CD4-positive, alpha-beta T cell treated with Interleukin-21 for 1 hour (primary cell): ENCODE data around the gene RRBP1.
A peak's percentile ranks its signal among the peaks of the same experiment; 100 is the strongest.

Source experiments
- DNase-seq: peaks from one replicate; pipeline ENCODE4 v3.0.0-alpha.2; 2020

Gene RRBP1

DNA sequence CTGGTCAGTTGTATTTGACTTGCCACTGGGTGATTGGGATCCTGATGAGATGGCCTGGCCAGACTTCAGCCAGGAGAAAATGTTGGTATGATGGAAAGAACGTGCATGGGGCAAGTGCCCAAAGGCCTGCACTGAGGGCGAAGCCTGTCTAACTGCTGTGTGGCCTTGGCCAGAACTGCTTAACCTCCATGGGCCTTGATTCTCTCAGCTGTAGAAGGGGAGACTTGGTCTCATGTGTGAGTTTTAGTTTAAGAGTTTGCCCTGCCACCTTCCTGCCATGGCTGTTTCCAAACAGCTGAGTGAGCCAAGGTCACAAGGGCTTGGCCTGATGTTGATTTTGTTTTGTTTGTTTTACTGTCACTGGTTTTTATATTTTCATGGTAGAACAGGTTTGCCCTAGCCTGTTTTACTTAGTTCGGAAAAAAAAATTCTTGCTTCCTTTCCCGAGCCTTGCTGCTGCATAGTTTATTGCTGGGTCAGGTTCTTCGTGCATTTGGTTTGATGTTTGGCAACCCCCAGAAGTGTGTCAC, 76.8 kb downstream of the RRBP1 start:
- DNase-seq = no peak

DNA sequence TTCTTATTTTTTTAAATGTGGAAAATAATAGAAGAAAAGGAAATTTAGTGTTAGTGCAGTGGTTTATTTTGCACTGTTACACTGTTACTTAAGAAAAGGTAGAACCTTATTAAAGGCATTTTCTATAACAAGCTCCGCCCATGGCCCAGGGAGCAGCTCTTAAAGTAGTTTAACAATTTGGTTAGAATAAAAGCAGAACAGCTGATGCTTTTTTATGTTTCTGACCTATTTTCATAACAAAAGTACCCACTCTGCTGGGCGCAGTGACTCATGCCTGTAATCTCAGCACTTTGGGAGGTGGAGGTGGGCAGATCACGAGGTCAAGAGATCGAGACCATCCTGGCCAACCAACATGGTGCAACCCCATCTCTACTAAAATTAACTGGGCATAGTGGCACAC, 79.5 kb downstream of the RRBP1 start:
- no peak for DNase-seq

DNA sequence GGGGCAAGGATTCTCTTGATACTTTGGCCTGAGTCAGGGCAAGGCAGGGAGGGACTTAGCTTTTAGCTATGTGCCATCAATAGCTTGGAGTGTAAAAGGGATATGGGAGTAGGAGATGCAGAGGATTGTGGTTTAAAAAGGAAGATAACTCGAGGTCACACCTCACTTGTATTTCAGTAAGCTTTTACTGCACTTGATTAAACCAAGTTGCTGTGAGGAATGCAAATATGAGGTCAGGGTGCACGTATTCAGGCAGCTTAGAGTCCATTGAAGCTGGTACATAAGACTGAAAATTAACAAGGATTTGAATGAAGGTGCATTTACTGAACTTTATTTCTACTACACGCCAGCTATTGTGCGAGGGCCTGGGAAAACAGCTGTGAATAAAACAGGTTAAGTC, 80.1 kb downstream of the RRBP1 start:
- DNase-seq = no peak

DNA sequence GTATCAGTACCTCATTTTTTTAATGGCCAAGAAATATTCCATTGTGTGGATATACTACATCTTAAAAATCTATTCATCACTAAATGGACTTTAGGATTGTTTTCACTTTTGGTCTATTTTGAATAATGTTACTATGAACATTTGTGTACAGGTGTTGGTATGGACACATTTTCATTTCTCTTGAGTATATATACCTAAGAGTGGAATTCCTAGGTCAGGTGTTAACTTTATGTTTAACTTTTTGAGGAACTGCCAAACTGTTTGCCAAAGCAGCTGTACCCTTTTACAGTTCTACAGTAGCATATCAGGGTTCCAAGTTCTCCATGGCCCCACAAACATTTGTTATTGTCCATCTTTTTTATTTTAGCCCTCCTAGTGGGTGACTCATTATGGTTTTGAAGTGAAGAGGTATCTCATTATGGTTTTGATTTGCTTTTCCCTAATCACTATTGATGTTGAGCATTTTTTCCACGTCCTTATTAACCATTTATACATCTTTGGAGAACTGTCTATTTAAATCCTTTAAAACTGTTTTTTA, 84.0 kb downstream of the RRBP1 start:
- DNase-seq = no peak

DNA sequence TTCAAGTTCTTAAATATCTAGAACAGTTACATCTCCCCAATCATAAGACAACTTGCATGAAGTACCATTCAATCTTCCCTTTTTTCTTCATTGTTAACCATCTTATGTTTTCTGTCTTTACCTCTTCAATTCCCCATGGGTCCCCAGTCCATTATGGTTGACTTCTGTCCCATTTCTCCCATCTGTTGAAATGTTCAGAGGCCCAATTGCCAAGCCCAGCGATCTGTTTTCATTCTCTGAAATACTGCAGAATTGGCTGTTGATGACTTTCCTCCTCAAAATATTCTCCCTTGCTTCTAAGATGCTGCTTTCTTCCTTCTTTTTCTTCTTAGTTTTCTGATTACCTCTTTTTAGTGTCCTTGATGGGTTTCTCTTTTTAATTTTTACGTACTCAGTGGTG, 86.2 kb downstream of the RRBP1 start:
- DNase-seq = no peak

DNA sequence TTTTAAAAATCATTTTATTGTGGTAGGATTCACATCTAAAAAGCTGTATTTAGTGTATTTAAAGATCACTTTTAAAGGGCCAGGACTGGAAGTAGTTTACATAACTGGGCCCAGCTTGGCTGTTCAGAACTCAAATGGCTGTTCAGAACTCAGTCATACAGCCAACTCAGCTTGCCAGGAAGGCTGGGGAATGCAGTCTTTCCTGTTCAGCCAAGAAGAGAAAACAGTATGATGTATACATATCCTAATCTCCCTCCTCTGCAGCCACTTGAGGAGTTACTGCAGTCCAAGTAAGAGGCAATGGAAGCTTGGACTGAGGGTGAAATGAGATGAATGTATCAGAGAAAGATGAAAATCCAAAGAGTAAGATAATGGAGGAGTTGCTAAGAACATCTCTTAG, 87.6 kb downstream of the RRBP1 start:
- no peak for DNase-seq

DNA sequence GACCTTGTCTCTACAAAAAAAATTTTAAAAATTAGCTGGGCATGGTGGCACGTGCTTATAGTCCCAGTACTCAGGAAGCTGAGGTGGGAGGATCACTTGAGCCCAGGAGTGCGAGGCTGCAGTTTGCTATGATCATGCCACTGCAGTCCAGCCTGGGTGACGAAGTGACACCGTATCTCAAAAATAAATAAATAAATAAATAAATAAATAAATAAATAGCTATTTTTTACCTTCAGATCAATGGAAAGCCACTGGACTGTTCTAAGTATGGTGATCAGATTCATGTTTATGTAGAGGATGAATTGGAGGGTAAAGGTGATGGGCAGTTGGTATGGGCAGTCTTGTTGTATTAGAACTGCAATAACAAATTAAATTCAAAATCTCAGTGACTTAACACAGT, 88.1 kb downstream of the RRBP1 start:
- no peak for DNase-seq

DNA sequence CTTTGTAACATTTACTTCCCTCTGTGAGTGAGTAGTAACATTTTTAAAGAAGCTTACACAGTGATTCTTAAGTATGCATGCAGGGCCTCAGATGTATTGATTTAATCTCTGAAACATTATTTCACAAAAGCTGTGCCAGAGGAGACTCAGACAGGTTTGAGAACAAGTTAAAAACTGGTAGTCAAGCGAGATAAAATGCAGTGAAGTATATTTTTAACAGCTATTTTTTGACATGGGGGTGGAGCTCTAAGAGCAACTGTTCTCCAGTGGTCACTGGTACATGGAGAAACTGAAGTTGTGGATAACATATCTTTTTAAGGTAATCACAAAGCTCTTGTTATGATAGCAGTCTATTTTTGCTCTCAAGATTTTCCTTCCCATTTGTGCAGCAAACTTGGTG, 91.8 kb downstream of the RRBP1 start:
- DNase-seq = no peak

DNA sequence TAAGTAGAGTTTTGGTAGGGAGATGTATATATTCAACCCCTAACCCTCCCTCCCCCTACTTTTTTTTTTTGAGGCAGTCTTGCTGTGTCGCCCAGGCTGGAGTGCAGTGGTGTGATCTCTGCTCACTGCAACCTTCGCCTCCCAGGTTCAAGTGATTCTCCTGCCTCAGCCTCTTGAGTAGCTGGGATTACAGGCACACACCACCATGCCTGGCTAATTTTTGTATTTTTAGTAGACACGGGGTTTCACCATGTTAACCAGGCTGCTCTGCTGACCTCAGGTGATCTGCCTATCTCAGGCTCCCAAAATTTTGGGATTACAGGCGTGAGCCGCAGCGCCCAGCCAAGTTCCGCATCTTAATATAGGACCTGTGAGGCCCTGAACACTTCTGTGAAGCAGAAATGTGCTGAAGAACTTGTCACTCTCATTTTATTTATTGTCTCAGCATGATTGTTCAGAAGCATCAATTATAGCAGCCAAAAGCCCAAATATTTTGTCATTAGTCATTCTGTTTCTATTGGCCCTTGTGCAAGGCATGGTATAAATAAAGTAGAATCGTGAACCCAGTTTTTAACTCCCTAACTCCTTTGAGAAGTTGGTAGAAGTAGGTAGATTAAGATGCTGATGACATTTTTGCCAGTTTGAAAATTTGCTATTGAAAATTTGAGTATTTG, 92.7 kb downstream of the RRBP1 start:
- DNase-seq = no peak

DNA sequence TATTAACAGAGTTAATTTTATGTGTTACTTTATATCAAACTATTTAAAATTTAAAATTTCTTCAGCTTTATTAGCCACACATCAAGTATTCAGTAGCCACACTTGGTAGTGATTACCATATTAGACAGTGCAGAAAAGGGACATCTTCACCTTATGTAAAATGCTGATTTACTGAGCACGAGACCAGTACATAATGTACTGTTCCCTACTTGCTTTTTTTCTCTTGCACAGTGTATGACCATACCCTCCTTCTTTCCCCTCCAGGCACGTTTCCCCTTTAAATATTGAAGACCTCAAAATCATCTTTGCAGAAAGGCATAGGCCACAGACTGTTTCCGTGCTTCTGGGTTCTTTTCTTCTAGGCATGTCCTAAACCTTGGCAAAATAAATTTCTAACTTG, 94.2 kb downstream of the RRBP1 start:
- DNase-seq = no peak

DNA sequence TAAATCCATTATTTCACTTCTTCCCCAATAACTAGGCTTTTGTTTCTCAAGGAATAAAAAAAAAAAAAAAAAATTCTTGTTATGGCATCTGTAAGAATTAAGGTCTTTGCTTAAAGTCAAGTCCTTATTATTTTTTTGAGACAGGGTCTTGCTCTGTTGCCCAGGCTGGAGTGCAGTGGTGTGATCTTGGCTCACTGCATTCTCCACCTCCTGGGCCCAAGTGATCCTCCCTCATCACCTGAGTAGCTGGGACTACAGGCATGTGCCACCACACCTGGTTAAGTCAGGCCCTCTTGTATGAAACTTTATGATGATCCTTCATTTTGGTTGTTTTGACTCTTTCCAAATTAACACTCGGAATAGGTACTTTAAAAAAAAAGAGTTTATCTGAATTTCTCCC, 94.9 kb downstream of the RRBP1 start:
- no peak for DNase-seq

DNA sequence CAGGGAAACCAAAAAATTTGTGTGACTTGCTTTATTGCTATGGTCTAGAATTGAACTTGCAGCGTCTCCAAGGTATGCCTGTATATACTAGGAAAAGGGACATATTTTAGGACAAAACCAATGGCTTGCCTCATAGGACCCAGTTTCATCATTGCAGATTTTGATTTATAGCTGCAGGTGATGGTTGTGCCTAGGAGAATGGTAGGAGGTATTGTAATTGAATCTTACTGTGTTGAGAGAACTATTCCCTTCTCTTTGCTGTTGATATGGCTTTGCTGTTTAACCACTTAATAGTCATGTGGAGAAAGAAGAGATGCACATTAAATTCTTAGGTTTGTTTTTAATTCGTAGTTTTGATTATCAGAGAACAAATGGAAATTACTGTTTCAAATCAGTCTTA, 95.8 kb downstream of the RRBP1 start:
- no peak for DNase-seq

DNA sequence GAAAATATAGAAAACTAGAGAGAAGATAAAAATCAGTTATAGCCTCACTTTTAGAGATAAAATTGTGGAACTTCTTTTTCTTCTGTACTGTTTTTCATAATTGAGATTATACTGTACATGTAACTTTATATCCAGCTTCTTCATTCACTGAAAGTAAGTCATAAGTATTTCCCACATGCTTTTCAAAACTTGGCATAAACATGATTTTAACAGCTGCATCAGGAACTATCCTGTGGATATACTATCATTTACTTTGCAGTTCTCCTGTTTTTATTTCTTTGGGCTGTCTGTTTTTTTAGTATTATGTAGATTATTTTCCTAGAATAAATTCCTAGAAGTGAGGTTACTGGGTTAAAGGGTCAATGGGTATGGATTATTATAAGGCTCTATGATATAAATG, 97.4 kb downstream of the RRBP1 start:
- no peak for DNase-seq

DNA sequence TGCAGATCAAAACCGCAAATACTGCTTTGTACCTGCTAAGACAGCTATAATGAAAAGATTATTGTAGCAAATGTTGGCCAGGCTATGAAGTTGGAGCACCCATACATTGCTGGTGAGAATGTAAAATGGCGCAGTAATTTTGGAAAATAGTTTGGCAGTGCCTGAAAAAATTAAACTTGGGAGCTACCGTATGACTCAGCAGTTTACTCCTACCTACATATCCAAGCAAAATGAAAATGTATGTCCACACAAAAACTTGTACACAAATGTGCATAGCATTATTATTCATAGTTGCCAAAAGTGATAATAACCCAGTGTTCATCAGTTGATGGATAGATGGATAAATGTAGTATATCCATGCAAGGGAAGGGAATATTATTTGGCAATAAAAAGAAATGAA, 98.9 kb downstream of the RRBP1 start:
- no peak for DNase-seq

DNA sequence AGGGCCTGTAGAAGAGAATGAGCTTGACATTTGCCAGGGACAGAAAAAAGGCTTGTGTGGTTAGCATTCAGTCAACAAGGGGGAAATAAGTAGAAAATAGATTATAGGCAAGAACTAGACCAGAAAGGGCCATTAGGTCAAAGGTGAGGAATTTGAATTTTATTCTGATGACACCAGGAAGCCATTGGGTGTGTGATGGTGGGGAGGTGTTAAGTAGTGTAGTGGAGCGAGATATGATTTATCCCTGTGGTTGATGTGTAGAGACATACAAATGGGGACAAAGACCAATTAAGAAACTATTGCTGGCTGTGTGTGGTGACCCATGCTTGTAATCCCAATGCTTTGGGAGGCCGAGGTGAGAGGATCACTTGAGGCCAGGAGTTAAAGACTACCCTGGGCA, 101.1 kb downstream of the RRBP1 start:
- no peak for DNase-seq

DNA sequence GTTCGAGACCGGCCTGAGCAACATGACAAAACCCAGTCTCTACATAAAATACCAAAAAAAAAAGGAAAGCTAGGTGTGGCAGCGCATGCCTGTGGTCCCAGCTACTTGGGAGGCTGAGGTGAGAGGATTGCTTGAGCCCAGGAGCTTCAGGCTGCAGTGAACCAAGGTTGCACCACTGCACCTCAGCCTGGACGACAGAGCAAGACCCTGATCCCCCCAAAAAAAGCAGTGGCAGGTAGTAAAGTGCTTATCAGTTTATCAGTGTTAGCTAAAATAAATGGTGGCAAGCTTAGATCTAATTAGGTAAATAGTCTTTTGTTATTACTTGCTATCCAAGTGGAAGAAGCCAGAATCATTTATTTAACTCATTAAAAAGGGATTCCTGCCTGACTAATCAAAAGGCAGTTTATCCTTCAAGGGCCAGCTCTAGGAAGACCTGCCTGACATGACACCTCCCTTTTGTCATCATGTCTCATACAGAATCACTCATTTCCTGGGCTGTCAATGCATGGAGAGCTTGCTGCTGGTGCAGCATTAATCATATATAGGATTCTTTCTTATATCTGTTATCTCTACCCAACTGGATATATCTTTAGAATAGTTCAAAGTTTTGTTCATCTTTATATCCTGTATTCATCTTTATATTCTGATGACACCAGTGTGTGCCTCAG, 102.5 kb downstream of the RRBP1 start:
- DNase-seq = no peak

DNA sequence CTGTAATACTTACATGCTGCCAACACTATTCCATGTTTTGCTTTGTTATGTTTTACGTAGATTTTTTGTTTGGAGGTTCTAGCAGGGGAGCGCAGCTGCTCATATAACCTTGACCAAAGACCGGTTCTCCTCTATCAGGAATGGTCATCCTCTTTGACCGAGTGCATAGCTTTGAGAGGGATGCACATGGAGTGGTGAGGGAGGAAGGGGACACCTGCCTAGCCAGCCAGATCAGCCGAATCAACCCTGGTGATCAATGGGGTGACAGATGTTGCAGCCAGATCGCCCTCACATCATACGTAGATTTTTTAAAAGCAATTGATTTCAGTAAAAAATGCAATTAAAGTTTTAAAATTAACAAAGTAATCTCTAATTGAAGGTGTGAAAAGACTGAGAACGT, 105.8 kb downstream of the RRBP1 start:
- no peak for DNase-seq

DNA sequence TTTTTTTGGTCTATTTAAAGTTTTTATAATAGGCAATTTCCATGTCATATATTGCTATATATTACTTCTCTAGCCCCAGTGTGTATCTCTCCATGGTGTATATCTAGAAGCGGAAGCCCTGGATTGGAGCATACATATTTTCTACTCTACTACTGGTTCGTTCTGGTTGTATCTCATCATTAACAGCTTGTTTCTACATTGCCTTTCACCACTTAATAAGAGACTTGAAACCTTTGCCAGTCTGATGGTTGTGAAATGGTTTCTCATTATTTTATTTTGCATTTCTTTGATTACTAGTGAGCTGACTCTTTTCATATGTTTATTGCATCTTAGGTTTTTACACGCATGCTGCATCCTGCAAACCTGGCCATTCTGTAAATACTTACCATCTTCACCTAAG, 108.6 kb downstream of the RRBP1 start:
- no peak for DNase-seq

DNA sequence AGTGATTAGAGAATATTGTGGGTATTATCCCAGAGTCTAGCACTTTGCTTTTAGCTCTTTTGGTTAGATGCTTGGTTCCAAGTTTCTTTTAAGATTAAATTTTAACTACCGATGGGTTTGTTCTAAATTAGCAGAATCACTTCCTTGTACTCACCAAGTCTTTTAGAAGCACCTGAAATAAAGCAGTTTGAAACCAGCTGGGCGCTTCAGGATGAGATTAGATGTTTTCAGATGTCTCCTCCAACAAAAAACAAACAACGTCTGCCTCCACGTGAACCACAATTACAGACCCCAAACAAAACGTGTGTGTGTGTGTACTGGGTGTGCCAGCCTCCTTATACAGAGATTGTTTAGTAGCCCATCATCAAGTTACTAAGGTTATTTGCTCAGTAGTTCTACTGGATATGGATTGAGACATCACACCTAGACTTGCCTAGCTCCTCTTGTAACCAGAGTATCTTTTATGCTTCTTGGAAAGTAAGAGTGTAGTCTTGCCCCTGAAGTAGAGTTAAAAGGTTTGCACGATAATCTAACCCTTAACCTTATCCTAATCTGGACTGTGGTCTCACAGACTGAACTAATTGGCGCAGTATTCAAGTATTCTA, 109.9 kb downstream of the RRBP1 start:
- no peak for DNase-seq

DNA sequence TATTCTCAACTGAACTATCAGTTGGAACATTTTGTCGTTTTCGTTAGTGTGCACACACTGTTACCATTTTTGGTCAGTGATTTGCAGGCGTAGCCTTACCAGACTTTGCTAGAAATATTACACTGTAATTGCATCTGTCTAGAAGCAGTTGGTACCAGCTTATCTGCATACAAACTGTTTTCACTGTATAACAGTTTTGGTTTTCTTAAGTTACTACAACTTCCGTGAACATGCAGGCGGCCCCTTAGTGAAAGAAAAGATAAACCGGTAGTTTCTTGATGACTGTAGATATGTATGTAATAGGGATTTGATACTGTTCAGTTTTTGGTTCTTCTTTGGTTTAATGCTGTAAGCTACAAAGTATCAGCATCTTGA, 110.9 kb downstream of the RRBP1 start:
- peak; percentile 12 for DNase-seq

DNA sequence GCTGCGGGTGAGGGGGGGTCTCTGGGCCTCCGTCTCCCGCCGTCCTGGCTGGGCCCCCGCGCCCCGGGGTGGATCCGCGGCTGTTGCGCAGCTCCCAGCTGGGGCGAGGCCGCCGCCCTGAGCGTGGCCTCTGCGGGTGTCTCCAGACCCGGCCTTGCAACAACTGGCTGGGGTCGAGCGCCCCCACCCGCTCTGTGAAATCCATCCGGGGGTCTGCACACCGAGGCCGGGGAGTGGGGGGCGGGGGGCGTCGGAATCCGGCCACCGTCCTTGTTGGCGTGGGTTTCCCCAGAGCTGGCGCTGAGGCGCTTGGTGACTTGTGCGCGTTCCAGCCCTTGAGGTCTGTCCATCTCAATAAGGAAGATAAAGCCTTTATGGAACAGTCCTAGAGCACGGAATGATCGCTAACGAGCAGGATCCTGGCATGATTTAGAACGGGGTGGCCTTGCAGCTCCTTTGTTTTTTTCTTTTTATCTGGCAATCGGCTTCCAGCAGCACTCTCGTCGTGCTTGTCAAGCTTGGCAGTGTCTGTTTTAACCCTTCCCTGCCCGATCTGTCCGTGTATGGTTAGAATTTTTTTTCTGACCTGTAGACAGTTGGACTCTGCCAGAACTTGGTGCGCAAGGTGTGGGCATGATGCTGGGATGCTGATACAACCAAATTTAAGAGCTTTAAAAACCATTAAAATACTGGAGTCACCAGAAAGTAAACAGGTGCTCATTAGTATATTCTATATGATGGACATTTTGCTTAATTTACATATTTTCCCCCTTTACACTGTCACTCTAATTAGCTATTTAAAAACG, 111.5 kb downstream of the RRBP1 start:
- peak; percentile 17 for DNase-seq

DNA sequence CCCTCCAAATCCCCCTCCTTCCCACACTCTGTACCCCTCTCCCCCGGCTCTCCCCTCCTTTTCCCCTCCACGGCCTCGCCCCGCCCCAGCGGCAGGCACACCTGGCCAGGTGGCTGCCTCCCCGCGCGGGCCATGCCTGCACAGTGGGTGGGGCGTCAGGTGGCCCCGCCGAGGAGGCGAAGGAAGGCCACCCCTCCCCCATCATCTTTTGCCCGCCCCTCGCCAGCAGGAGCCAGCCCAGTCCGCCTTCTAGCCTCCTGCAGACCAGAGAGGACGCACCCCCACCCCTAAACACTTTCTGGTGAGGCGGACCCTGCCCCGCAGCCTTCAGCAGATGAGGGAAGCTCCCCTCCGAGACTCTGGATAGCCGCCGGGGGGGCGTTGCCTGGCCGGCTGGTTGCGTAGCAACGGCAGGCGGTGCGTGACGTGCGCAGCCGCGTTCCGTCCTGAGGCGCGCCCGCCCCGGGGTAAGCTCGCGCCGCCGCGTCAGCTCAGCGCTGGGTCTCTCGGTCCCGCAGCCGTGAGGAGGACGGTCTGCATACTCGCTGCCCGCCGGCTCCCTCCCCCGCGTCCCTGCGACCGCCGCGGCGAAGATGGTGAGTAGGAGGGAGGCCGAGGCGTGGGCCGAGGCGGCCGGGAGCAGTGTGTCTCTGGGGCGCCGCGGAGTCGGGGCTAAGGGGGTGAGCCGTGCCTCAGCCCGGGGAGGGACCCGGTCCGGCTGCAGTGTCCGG, 112.3 kb downstream of the RRBP1 start, which contains the start of gene DSTN:
Gene DSTN, plus strand, starts transcription at position 460 of the 731 bp plus-strand sequence. Its CDS starts 134 bp downstream, at position 594.
- peak; percentile 88 for DNase-seq
